Panc1 (cell line): ENCODE measurements around the gene CILP2. TPM values are rescaled to one million over a fixed set of nuclear protein-coding genes. Genes with fewer than 3 reads are reported as not detected.

Experiments used
- ATAC-seq: fragments of 200-7000 bp; cut with Tn5 transposase; 2 replicates; pipeline ENCODE4 v1.9.1; 2020; ENCODE audit warnings: mild to moderate bottlenecking, moderate library complexity
- BruUV-seq: library from RNA; stranded (reverse); fragments of 400-500 nt; replicated peaks from 2 replicates; lab custom pipeline; 2021; lab: Mats Ljungman, UMichigan
- CTCF ChIA-PET: fragments of 300-600 bp; sonication (Branson Sonifier 250); formaldehyde crosslinking; loops from one replicate; lab custom pipeline; 2022; ENCODE audit warnings: antibody characterized with exemption; lab: Charles Lee
- POLR2A ChIA-PET: fragments of 300-600 bp; sonication (Branson Sonifier 250); formaldehyde crosslinking; loops from one replicate; lab custom pipeline; 2022; ENCODE audit warnings: antibody characterized with exemption; lab: Charles Lee
- DNase-seq: peaks from one replicate; pipeline ENCODE4 v3.0.0-alpha.2; 2010; ENCODE audit warnings: low read depth, low spot score
- H3K27ac ChIP-seq: 2 replicates; pipeline ENCODE4 v1.5.1; 2011; ENCODE audit warnings: mild to moderate bottlenecking, low read length, inconsistent platforms
- H3K27me3 ChIP-seq: fragments of 200-500 bp; sonication (Bioruptor generic); 2 replicates; pipeline ENCODE4 v1.6.0; 2014; ENCODE audit warnings: low read length, inconsistent platforms; ENCODE audit not compliant: control insufficient read depth, insufficient read depth
- H3K36me3 ChIP-seq: fragments of 200-500 bp; sonication (Bioruptor generic); 2 replicates; pipeline ENCODE4 v1.5.1; 2014; ENCODE audit warnings: inconsistent platforms, mild to moderate bottlenecking, low read length, moderate library complexity; ENCODE audit not compliant: control insufficient read depth, insufficient read depth
- H3K4me1 ChIP-seq: 2 replicates; pipeline ENCODE4 v1.5.1; 2011; ENCODE audit warnings: inconsistent platforms, mild to moderate bottlenecking, low read length, moderate library complexity; ENCODE audit not compliant: control insufficient read depth, insufficient read depth
- H3K4me3 ChIP-seq, 2 experiments: 2 replicates each; pipeline ENCODE4 v1.5.1; 2011 to 2012; ENCODE audit warnings: low read depth in 2 of 2, low read length in 2 of 2, mild to moderate bottlenecking in 2 of 2, inconsistent platforms in 1 of 2, moderate library complexity in 1 of 2
- H3K9me3 ChIP-seq: fragments of 200-500 bp; sonication (Bioruptor generic); 2 replicates; pipeline ENCODE4 v1.5.1; 2014; ENCODE audit warnings: low read depth, mild to moderate bottlenecking, inconsistent platforms, low read length, moderate library complexity; ENCODE audit not compliant: control insufficient read depth, insufficient read depth
- POLR2AphosphoS5 ChIP-seq: IDR thresholded peaks from 2 replicates; pipeline ENCODE4 v1.6.1; 2012; ENCODE audit warnings: mild to moderate bottlenecking, low read depth, low read length, moderate library complexity
- SIN3A ChIP-seq: IDR thresholded peaks from 2 replicates; pipeline ENCODE4 v1.6.1; 2012; ENCODE audit warnings: low read depth, mild to moderate bottlenecking, low read length, moderate library complexity, borderline replicate concordance; ENCODE audit not compliant: insufficient read depth
- TCF7L2 ChIP-seq: IDR thresholded peaks from 2 replicates; pipeline ENCODE4 v1.6.1; 2011; ENCODE audit warnings: mild to moderate bottlenecking, low read depth, low read length, inconsistent platforms
- in situ Hi-C: cut with HindIII; loops from 2 replicates; pipeline ENCODE4 v1.10.0; 2016; ENCODE audit warnings: low sequenced_read_pairs, low pct_unique_long_range_greater_than_20kb
- intact Hi-C: fragments of 100-400 bp; cut with micrococcal nuclease; formaldehyde crosslinking; loops from one replicate; pipeline ENCODE4 v1.10.0; 2022; ENCODE audit not compliant: unreplicated experiment
- total RNA-seq: library from RNA; stranded (reverse); gene quantifications from one replicate; pipeline ENCODE4 v1.2.1, GENCODE V29; 2021; ENCODE audit not compliant: unreplicated experiment
- TF ChIP-seq, protein P1 (sequence below): fragments of 450-650 bp; IDR thresholded peaks from 2 replicates; pipeline ENCODE4 v1.5.1; 2017; ENCODE audit warnings: mild to moderate bottlenecking
- TF ChIP-seq, protein P2 (sequence below), 2 experiments: IDR thresholded peaks; 2 replicates each; pipeline ENCODE4 v1.6.1; 2011 to 2012; ENCODE audit warnings: low read depth in 2 of 2, control low read depth in 1 of 2, low read length in 1 of 2, mild to moderate bottlenecking in 1 of 2, moderate library complexity in 1 of 2; ENCODE audit not compliant: insufficient read depth in 1 of 2

CILP2 gene
- total RNA-seq, 1 experiment from 2014 or later = 0.46 TPM

GRCh38 chr19:19575411-19575810 is 37.3 kb downstream of the CILP2 start:
- Histone ChIP-seq H3K36me3 (no peaks in the 10 kb centered on the region), H3K9me3 (no peaks in the 10 kb centered on the region), H3K4me3 (no peak overlapping the region), H3K27ac (no peak overlapping the region), H3K27me3 (no peaks in the 10 kb centered on the region), H3K4me1 (no peaks in the 10 kb centered on the region)
- no peak for DNase-seq
- ChIA-PET CTCF (no interaction called here), POLR2A (no interaction called here)
- 0 out of 2 replicates have a peak, but pooled peaks have one; percentile 21 for ATAC-seq
- in situ Hi-C loops (no loop called here), intact Hi-C loops (no loop called here)
- no TSS peak for BruUV-seq
- TF ChIP-seq POLR2AphosphoS5 = no peak
- TF ChIP-seq, protein P1, sequence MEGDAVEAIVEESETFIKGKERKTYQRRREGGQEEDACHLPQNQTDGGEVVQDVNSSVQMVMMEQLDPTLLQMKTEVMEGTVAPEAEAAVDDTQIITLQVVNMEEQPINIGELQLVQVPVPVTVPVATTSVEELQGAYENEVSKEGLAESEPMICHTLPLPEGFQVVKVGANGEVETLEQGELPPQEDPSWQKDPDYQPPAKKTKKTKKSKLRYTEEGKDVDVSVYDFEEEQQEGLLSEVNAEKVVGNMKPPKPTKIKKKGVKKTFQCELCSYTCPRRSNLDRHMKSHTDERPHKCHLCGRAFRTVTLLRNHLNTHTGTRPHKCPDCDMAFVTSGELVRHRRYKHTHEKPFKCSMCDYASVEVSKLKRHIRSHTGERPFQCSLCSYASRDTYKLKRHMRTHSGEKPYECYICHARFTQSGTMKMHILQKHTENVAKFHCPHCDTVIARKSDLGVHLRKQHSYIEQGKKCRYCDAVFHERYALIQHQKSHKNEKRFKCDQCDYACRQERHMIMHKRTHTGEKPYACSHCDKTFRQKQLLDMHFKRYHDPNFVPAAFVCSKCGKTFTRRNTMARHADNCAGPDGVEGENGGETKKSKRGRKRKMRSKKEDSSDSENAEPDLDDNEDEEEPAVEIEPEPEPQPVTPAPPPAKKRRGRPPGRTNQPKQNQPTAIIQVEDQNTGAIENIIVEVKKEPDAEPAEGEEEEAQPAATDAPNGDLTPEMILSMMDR = no peak
- TF ChIP-seq, protein P2, sequence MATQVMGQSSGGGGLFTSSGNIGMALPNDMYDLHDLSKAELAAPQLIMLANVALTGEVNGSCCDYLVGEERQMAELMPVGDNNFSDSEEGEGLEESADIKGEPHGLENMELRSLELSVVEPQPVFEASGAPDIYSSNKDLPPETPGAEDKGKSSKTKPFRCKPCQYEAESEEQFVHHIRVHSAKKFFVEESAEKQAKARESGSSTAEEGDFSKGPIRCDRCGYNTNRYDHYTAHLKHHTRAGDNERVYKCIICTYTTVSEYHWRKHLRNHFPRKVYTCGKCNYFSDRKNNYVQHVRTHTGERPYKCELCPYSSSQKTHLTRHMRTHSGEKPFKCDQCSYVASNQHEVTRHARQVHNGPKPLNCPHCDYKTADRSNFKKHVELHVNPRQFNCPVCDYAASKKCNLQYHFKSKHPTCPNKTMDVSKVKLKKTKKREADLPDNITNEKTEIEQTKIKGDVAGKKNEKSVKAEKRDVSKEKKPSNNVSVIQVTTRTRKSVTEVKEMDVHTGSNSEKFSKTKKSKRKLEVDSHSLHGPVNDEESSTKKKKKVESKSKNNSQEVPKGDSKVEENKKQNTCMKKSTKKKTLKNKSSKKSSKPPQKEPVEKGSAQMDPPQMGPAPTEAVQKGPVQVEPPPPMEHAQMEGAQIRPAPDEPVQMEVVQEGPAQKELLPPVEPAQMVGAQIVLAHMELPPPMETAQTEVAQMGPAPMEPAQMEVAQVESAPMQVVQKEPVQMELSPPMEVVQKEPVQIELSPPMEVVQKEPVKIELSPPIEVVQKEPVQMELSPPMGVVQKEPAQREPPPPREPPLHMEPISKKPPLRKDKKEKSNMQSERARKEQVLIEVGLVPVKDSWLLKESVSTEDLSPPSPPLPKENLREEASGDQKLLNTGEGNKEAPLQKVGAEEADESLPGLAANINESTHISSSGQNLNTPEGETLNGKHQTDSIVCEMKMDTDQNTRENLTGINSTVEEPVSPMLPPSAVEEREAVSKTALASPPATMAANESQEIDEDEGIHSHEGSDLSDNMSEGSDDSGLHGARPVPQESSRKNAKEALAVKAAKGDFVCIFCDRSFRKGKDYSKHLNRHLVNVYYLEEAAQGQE (IDR thresholded peaks at IDR 0.05; ENCODE audit: insufficient read depth in 1 of 2, low read depth in 2 of 2, low read length in 1 of 2) = no peak
- no peak for TF ChIP-seq SIN3A
- no peak for TF ChIP-seq TCF7L2

GRCh38 chr19:19578252-19578651 is 40.2 kb downstream of the CILP2 start:
- H3K27me3 ChIP-seq = no peaks in the 10 kb centered on the region
- no peaks in the 10 kb centered on the region for H3K9me3 ChIP-seq
- TF ChIP-seq TCF7L2 (no peak), SIN3A (no peak), POLR2AphosphoS5 (no peak)
- TF ChIP-seq, protein P2 (IDR thresholded peaks at IDR 0.05; ENCODE audit: insufficient read depth in 1 of 2, low read depth in 2 of 2, low read length in 1 of 2) = no peak
- TF ChIP-seq, protein P1 = no peak
- CTCF ChIA-PET = no interaction called here
- intact Hi-C loops (no loop called here), in situ Hi-C loops (no loop called here)
- no peak overlapping the region for H3K4me3 ChIP-seq
- BruUV-seq = no TSS peak
- H3K4me1 ChIP-seq = no peaks in the 10 kb centered on the region
- POLR2A ChIA-PET = interaction anchor here (0.6 kb wide), 1 partner anchor 287 kb away, joined by 4 read pairs; the partner anchor contains the start of gene ZNF253
- no peak for ATAC-seq
- no peaks in the 10 kb centered on the region for H3K36me3 ChIP-seq
- DNase-seq = no peak
- no peak overlapping the region for H3K27ac ChIP-seq
